ENCODE data around the gene POP7.
"Not testable (repeated sequence)": the region's sequence is repeated elsewhere in the genome, so short reads cannot be mapped to it uniquely, and the experiment has no call there.

Gene POP7

DNA sequence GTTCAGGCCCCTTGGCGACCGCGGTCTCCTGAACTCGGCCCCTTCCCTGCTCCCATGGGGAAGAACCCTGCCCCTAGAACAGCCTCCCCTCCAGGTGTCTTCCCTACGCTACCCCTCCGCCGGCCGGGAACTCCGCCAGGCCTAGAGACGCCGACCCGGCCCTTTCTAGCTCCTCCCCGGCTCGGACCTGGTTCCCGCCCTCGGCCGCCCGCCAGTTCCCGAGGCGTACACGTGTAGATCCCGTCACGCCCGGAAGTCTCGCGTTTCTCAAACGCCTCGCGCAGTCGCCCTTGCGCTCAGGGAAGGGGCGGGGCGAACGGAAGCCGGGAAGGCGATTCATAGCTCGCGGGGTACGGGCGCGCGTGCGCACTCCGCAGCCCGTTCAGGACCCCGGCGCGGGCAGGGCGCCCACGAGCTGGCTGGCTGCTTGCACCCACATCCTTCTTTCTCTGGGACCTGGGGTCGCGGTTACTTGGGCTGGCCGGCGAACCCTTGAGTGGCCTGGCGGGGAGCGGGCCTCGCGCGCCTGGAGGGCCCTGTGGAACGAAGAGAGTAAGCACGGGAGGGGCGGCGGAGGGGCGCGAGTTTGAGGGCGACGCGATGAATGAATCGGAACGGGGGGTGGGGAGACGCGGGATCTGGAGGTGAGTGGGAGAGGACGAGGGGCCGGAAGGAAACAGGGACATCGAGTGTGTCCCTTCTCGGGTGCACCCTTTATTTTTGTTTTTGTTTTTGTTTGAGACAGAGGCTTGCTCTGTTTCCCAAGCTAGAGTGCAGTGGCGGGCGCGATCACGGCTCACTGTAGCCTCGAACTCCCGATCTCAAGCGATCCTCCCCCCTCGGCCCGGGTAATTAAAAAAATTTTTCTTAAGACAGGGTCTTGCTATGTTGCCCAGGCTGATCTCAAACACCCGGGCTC is at the start of gene POP7:
Gene POP7 (plus strand): TSS at position 369 of the 919 bp plus-strand sequence. CDS start 710 bp downstream, outside the sequence.
- peak; percentile 93 for DNase-seq

DNA sequence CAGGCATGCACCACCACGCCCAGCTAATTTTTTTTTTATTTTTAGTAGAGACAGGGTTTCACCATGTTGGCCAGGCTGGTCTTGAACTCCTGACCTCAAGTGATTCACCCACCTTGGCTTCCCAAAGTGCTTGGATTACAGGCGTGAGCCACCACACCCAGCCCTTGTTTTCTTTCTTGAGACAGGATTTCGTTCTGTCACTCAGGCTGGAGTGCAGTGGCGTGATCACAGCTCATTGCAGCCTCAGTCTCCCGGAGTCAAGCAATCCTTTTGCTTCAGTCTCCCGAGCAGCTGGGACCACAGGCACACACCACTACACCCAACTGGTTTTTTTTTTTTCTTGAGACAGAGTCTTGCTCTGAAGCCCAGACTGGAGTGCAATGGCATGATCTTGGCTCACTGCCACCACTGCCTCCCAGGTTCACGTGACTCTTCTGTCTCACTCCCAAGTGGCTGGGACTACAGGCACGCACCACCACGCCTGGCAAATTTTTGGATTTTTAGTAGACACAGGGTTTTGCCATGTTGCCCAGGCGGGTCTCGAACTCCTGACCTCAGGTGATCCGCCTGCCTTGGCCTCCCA is 43.6 kb upstream of the POP7 start:
- not testable (repeated sequence) for DNase-seq

DNA sequence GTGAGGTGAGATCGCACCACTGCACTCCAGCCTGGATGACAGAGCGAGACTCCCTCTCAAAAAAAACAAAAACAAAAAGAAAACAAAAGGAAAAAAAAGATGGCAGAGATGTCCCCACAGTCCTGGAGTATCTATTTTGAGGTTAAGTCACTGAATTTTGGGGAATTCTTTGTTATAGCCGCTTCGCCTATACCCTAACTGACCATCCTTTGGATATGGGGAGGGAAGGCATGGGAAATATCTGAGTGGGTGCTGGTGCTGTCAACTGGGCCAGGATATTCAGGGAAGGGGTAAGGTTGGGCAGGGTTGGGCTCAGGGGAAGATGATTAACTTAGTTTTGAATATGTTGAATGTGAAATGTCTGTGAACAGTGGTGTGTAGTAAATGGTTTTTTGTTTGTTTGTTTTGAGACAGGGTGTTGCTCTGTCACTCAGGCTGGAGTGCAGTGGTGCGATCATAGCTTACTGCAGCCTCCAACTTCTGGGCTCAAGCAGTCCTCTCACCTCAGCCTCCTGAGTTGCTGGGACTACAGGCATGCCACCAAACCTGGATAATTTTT is 40.7 kb upstream of the POP7 start:
- DNase-seq = no peak

DNA sequence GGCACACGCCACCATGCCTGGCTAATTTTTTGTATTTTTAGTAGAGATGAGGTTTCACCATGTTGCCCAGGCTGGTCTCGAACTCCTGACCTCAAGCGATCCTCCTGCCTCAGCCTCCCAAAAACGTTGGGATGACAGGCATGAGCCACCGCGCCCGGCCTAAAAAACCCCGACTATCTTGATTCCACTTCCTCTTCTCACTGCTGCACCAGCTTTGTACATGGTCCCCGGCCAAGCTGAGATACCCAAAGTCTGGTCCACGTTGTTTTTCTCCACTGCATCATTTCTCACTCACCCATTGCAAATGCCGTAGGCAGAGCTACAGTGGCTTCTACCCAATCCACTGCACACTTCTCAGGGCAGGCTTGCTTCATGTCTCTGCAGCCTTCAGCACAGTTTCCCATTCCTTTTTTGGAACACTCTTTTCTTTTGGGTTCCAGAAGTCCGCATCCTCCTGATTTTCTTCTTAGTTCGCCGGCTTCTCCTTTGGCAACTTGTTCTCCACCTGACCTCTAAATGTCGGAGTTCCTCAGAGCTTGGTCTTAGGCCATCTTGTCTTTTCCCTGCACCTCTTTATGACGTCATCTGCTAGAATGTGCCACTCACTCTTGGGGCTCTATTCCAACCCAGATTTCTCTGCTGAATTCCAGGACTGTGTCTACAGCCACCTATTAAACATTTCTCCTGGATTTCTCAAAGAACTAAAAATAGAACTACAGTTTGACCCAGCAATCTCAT is 38.4 kb upstream of the POP7 start:
- no peak for DNase-seq

DNA sequence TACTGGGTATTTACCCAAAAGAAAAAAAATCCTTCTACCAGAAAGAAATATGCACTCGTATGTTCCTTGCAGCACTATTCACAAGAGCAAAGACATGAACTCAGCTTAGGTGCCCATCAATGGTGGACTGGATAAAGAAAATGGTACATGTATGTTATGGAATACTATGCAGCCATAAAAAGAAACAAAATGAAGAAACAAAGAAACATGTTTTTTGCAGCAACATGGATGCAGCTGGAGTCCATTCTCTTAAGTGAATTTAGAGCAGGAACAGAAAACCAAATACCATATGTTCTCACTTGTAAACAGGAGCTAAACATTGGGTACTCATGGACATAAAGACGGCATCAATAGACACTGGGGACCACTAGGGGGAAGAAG is 37.9 kb upstream of the POP7 start:
- DNase-seq = no peak

DNA sequence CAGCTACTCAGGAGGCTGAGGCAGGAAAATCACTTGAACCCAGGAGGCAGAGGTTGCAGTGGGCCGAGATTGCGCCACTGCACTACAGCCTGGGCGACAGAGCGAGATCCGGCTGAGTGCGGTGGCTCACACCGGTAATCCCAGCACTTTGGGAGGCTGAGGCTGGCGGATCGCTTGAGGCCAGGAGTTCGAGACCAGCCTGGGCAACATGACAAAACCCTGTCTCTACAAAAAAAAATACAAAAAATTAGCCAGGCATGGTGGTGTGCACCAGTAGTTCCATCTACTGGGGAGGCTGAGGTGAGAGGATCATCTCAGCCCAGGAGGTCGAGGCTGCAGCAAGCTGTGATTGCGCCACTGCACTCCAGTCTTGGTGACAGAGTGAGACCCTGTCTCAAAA is 36.8 kb upstream of the POP7 start:
- DNase-seq = not testable (repeated sequence)

DNA sequence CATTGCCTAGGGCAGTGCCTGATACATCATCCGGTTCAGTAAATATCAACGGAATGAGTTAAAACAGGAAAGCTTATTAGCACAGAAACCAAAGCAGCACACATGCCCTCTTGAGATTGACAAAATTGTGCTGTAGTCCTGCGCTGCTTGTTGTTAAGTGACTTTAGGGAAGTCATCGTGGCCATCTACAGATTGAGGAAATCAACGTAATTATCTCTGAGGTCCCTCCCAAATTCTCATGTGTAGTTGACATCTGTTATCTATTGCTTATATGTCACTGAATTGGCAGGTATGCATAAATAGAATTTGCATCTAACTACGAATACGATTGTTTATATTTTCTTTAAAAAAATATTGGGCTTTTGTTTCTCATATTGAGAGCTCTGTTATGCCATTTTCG is 35.8 kb upstream of the POP7 start:
- no peak for DNase-seq

DNA sequence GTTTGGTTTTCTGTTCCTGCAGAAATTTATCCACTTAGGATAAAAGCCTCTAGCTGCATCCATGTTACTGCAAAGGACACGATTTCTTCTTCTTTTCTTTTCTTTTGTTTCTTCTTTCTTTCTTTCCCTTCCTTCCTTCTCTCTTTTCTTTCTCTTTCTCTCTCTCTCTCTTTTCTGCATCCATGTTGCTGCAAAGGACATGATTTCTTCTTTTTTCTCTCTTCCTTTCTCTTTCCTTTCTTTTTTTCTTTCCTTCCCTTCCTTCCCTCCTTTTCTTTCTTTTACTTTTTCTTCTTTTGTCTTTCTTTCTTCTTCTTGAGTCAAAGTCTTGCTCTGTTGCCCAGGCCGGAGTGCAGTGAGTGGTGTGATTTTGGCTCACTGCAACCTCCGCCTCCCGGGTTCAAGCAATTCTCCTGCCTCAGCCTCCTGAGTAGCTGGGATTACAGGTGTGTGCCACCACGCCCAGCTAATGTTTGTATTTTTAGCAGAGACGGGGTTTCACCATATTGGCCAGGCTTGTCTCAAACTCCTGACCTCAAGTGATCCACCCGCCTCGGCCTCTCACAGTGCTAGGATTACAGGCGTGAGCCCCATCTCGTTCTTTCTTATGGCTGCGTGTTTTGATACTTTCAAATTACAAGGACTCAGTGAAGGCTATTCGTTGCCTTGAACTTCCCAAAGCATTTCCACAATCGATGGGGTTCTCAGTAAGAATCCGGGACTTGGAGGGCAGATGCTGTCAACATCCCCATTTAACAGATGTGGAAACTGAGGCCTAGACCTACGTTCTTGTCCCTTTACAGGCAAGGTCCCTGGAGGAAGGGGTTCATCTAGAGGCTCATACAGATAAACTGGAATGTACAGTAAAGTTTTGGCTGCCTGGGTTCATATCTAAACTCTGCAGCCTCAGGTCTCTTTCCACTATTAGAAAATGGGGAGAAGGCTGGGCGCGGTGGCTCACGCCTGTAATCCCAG is 34.3 kb upstream of the POP7 start:
- no peak for DNase-seq

DNA sequence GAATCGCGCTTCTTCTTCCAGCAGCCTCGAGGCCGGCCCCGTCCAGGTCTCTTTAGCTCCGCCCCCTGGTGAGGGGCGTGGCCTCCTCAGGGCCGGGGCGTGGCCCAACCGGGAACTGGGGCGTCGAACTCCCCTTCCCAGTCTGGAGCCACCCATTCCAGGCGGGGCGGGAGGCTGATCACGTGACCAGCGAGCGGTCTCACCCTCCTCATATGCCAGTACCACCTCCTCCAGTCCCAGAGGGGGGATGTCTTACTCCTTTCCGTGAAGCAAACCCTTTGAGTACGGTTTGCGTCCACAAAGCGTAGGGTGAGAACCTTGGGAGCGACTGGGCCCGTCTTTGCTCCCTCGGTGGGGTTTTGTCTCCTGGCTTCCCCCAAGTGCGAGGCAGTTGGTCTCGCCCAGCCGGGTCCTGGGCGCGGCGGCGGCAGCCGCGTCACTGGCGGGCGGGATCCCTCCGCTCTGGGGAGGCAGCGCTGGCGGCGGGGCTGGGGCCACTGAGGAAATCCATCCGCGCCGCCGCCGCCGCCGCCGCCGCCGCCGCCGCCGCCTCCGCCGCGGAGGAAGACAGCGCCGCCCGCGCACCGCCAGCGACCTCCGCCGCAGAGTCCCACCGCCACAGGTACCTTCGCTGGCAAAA is 32.5 kb upstream of the POP7 start, which contains the start of gene GNB2:
Gene GNB2 (plus strand): TSS at position 439 of the 640 bp plus-strand sequence. CDS start 2,526 bp downstream, outside the sequence.
- peak; percentile 93 for DNase-seq

DNA sequence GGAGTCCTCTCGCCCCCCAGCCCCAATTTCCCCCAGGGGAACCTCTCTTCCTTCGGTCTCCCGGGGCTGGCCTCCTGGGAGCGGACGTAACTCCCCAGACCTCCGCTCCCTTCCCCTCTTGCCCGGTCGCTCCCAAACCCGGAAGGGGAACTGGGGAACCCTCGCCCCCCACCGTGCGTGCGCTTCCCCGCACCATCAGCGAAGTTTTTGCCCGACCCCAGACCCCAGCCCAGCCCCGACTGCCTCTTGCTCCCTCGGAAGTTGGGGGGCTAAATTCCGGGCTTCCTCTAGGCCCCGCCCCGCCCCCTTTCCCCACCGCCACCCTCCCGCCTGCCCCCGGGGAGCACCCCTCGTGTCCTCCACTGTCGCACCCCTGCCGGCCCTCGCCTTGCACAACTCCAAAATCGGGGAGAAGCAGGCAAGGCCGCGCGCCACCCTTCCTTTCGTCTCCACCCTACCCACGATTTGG is 31.9 kb upstream of the POP7 start:
- DNase-seq = no peak

DNA sequence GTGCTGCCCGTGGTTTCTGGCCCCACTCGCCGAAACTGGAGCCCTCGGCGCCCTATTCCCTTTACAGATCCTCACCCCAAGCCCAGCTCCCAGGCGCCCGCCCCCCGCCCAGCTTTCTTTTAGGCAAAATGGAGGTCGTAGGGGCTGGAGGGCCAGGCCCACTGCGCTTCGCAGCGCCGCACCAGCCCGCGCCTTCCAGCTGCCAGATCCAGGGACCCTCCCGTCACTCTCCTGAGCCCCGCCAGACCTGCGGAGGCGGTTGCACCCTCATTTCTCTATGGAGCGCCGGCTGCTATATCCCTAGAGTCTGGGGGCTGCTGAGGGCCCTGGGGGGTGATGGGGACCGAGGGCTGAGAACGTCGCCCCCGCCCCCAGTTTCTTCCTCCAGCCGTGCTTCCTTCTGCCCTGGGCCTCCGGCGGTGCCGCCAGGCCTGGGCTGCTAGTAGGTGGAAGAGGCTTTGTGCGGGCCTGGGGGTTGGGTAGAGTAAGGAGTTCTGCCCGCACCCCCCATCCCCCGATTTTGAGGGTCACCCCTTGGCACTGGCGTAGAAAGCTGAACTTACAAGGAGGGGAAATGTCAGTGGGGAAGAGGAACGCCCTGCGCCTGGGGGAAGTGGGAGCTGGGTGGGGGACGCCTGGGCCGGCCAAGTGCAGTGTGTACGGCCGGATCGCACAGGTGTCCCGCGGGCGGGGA is 31.4 kb upstream of the POP7 start:
- no peak for DNase-seq

DNA sequence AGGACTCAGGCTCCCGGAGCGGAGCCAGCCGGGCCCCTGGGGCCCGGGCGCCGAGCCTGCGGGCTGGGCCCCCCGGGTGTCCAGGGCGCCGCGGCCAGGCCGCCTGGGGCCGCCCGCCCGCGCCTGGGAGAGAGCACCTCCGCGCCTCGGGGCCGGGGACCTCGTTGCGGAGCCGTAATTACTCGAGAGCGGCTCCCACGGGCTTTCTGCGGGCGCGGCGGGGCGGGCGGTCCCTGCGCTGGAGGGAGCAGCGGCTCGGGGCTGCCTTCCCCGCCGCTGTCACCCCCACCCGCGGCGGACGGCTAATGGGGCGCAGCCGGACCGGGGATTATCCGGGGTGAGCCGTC is 30.8 kb upstream of the POP7 start:
- no peak for DNase-seq

DNA sequence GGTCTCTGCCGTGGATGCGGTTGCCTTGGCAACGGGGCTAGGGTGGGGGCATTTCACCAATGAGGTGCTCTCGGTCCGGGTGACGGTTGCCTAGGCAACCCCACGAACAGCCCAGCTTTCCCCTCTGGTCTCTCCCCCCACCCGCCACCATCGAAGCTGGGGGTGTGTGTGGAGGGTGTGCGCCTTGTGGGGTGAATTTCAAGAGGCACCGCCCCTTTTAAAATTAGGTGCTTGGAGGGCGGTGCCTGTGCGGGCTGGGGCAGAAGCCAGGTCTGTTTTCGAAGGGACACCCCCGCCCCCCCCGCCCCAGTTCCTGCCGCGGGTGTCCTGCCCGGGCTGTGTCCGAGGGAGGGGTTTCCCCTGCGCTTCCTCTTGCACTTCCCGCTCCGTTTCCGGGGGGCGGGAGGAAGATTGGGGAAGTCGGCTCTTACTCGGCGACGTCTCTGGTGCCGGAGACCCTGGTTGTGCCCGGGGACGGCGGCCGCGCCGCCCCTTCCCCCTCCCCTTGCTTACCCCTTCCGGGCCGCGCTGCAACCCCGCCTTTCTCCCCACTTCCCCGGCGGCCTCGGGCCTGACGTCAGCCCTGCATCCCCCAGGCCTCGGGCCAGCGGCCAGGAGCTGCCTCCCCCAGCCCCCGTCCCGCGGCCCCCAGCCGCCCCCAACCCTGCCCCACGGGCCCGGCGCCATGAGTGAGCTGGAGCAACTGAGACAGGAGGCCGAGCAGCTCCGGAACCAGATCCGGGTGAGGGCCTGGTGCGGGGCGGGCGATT is 30.2 kb upstream of the POP7 start:
- no peak for DNase-seq

DNA sequence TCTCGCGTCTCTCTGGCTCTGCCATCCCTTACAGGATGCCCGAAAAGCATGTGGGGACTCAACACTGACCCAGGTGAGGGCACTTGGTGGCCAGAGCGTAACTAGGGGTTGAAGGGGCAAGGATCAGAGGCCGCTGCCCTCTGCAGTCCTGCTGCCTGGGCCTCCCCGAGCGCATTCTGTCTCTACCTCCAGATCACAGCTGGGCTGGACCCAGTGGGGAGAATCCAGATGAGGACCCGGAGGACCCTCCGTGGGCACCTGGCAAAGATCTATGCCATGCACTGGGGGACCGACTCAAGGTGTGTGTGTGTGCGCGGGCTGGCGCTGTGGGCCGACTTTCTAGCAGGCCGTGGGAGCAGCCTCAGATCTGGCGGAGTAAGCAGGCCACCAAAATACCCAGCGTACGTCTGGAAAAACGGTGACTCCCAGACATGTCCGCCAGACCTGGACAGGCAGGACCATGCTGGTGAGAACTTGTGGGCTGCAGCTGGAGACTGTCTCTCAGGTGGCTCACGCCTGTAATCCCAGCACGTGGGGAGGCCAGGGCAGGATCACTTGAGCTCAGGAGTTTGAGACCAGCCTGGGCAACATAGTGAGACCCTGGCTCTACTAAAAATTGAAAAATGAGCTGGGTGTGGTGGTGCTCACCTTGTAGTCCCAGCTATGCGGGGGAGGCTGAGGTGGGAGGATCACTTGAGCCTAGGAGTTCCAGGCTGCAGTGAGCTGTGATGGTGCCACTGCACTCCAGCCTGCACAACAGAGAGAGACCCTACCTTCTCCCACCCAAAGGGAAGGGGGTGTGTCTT is 29.2 kb upstream of the POP7 start:
- DNase-seq = no peak

DNA sequence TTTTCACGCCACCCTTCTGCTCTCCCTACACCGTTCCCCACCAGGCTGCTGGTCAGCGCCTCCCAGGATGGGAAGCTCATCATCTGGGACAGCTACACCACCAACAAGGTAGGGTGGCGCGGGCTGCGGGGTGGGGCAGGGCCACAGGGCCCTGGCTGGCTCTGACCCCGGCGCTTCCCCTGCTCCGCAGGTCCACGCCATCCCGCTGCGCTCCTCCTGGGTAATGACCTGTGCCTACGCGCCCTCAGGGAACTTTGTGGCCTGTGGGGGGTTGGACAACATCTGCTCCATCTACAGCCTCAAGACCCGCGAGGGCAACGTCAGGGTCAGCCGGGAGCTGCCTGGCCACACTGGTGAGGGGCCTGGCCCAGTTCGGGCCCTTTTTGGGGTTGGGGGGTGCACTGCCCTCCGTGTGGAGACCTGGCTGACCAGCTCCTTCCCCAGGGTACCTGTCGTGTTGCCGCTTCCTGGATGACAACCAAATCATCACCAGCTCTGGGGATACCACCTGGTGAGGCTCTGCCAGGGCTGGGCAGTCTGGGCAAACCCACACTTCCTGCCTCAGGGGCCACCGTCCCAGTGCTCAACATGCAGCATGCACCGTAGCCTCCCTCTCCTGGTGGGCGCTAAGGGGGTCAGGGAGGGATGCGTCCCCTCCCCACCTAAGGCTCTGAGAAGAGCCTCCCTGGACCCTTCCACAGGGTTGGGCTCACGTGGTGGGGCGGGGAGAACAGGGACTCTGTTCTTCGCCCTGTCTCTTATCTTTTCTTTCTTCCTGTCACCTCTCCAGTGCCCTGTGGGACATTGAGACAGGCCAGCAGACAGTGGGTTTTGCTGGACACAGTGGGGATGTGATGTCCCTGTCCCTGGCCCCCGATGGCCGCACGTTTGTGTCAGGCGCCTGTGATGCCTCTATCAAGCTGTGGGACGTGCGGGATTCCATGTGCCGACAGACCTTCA is 28.3 kb upstream of the POP7 start:
- no peak for DNase-seq

DNA sequence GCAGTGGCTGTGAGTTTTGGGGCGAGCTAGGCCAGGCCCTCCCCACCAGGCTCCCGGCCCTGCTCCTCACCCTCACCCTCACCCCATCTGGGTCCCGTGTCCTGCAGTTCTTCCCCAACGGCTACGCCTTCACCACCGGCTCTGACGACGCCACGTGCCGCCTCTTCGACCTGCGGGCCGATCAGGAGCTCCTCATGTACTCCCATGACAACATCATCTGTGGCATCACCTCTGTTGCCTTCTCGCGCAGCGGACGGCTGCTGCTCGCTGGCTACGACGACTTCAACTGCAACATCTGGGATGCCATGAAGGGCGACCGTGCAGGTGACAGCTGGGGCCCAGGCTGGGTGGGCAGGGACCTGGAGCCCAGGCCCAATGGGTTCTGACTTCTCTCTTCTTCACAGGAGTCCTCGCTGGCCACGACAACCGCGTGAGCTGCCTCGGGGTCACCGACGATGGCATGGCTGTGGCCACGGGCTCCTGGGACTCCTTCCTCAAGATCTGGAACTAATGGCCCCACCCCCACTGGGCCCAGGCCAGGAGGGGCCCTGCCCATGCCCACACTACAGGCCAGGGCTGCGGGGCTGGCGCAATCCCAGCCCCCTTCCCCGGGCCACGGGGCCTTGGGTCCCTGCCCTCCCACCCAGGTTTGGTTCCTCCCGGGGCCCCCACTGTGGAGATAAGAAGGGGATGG is 27.5 kb upstream of the POP7 start:
- no peak for DNase-seq

All from NCI-H2081 treated with DMSO at 0.1 percent for 48 hours (cell line).